ENCODE data around the gene GPC3.

DNA sequence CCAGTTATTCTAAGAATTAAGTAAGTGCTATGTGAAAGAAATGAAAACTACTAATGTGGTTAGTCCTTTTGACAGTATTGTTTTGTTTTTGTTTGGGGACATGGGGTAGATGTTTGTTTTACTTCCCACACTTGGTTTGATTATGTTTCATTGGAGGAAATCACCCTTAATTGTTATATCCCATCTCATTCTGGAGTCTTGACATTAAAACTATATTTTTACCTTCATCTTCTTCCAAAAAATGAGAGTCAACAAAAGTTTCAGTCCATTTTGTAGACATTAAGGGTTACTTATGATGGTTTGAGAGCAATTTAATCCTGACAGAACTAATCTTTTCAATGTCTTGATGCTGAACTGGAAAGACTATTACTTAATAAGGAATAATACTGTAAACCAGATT is 108.7 kb downstream of the GPC3 start:
- TF ChIP-seq, protein P1, sequence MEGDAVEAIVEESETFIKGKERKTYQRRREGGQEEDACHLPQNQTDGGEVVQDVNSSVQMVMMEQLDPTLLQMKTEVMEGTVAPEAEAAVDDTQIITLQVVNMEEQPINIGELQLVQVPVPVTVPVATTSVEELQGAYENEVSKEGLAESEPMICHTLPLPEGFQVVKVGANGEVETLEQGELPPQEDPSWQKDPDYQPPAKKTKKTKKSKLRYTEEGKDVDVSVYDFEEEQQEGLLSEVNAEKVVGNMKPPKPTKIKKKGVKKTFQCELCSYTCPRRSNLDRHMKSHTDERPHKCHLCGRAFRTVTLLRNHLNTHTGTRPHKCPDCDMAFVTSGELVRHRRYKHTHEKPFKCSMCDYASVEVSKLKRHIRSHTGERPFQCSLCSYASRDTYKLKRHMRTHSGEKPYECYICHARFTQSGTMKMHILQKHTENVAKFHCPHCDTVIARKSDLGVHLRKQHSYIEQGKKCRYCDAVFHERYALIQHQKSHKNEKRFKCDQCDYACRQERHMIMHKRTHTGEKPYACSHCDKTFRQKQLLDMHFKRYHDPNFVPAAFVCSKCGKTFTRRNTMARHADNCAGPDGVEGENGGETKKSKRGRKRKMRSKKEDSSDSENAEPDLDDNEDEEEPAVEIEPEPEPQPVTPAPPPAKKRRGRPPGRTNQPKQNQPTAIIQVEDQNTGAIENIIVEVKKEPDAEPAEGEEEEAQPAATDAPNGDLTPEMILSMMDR (IDR thresholded peaks at IDR 0.05; ENCODE audit: low read length), result no peak
- no peak for TF ChIP-seq EZH2 (IDR thresholded peaks at IDR 0.05; ENCODE audit: borderline replicate concordance, low read length)
